22Rv1 (cell line): ENCODE results near the gene RXFP4.

ENCODE experiments used
- CTCF ChIP-seq: fragments of 450-650 bp; IDR thresholded peaks from 2 replicates; pipeline ENCODE4 v1.5.1; 2017; ENCODE audit warnings: mild to moderate bottlenecking
- ZFX ChIP-seq: fragments of 450-650 bp; IDR thresholded peaks from 2 replicates; pipeline ENCODE4 v1.6.1; 2017; ENCODE audit warnings: antibody characterized with exemption, borderline replicate concordance

GRCh38 chr1:155918660-155919059 is 22.8 kb upstream of the RXFP4 start:
- TF ChIP-seq CTCF = no peak
- TF ChIP-seq ZFX = no peak
